CD4-positive, alpha-beta T cell treated with Interleukin-10 for 1 hour (primary cell): ENCODE measurements around the gene NACC2.
"Not testable (repeated sequence)": the region's sequence is repeated elsewhere in the genome, so short reads cannot be mapped to it uniquely, and the experiment has no call there.

Experiments
- DNase-seq: peaks from one replicate; pipeline ENCODE4 v3.0.0-alpha.2; 2020

Gene NACC2

DNA sequence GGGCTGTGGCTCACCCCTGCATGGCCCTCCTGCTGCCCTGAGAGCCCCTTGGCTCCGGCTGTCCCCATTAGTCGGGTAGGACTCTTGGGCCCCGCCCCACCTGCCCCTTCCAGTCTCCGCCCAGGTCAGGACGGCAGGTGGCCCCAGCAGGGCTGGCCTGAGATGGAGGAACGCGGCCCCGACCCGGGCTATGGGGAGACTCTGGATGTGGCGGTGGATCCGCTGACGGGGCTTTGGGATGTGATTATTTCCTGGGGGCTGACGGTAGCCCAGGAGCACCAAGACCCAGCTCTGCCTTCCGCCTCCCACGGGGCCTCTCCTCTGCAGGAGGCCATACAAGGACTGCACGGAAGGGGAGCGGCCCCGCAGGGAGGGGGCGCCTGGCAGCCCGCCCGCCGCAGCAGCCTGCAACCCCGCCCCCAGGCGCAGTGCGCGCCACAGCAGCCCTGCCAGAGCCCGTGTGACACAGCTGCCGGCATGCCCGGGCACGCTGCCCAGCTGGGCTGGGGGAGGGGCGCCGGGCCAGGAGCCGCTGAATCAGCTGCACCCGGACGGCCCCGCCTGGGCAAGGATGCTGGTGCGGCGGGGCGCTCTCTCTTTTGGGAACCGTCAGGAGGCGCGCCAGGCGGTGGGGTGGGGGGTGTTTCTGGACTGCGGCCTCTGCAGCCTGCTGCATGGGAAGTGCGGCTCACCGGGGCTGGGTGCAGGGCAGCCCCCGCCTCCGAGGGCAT is 14.4 kb upstream of the NACC2 start:
- DNase-seq: peak; percentile 93

DNA sequence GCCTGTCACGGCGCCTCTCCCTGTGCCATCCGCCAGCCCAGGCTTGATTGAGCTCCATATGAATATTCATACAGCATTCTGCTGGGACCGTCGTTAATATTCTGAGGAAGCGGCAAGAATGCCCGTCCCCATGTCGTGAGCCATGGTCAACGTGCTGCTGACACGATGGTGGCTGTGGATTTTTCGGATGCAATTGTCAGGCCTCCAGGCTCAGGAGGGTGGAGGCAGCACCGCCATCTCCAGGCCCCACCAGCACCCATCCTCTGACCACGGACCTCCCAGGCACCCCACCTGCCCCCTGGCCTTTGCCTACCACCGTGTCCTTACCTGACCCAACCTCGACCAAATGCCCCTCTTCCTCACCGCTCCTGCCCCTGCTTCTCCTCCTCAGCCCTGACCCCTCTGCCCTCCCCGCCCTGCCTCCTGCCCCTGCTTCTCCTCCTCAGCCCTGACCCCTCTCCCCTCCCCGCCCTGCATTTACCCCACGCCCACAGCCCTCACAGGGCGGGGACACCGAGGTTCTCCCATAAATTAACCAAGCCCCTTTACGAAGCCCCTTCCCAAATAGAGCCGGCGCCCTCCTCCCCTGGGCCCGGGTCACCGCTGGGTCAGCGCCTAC is 13.7 kb upstream of the NACC2 start:
- no peak for DNase-seq

- no peak for DNase-seq
Measured at GRCh38 chr9:136107953-136108647, 13.0 kb upstream of the NACC2 start.

DNA sequence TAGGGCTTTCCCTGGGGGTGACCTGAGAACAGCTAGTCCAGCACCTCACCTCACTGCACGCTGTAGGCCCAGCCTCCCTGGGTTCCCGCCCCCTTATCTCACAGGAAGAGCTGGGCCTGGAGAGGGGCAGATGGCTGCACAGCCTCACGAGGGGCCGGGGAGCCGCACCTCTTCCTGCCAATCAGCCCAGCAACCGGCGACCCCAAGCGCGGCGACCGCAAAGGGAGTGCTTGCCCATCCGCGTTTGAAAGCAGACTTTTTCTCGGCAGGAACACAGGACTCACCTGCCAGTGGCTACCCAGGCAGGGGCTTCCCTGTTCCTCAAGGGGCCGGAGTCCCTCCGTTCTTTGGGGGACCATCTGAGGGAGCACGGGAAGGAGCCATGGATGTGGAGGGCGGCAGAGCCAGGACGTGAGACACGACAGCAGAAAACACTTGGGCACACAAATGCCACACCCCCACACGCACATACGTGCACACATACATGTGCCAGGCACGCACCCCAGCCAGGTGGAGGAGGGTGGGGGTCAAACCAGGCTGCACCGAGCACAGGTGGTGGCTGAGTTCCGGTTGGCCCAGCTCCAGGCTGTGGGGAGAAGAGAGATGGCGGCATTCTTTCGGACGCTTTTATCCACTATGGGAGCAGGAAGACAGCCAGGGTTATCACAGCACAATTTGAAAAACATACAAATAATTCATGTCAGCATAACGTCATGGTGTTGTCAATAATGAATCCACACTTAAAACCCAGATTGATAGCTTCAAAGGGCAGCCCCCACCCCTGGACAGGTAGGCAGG is 12.3 kb upstream of the NACC2 start:
- peak; percentile 69 for DNase-seq

DNA sequence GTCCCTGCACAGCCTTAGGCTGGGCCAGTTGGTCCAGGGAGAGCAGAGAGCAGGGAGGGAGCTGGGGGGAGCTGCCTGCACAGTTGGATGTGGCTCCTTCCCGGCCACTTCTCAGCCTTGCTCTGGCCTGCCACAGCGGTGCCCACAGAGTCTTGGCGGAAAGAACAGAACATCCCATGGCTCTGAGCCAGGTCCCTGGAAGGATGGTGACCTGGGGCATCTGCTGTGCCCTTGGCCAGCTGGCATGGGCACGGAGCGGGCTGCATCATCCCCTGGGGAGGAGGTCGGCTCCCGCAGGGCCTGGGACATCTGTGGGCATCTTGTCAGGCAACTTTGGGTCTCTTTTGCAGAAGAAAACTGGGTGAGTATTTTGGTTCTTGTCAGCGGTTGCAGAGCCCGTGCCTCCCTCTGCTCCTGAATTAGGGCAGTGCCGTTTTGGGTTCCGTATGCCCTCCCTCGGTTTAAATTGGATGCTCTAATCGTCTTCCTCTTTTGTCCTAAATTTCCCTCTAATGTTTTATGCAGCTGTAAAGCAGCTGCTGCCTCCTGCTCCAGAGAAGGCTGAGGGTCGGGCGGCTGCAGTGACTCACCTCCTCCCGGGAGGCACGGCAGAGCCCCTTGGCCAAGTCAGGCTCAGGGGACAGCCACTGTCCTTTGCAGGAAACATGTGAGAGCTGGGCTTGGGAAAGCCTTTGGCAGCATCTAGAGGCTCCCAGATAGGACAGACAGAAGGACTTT is 10.5 kb upstream of the NACC2 start:
- DNase-seq: no peak

- no peak for DNase-seq
Measured at GRCh38 chr9:136104916-136105315, 9.8 kb upstream of the NACC2 start.

GRCh38 chr9:136104488-136104800 is 9.4 kb upstream of the NACC2 start:
- no peak for DNase-seq

DNA sequence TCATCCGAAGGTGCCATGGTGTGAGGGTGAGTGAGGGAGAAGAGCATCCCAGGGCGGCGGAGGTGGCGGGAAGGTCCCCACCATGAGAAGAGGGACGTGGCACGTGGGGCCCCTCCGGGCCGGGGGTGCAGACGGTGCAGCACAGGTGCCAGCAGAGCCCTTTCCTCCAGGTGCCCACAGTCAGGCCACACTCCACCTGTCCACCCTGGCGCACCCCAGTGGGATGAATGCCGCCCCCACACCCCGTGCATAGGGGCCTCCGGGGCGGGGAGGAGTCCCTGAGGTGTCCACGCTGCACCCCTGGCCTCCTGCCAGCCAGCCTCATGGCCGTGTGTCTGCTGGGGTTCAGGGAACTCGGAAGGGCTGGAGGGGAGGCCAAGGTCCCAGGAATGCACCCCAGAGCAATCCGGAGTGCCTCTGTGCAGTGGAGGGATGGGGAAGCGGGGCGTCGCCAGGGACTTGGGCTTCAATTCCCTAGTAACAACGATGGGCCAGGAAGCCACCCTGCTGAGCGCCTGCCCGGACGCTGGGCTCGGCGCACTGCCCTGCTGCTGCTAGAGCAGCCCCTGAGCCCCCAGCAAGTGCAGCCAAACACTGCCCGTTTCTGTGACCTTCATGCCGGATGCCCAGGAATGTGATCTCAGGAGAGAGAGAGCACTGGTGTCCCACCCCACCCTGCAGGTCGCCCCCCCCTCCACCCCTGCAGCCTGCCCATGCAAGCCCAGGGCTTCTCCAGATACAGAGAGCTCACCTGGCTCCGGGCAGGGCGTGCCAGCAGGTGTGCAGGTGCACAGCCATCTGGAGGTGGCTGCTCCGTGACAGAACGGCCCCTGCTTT is 8.8 kb upstream of the NACC2 start:
- no peak for DNase-seq

DNA sequence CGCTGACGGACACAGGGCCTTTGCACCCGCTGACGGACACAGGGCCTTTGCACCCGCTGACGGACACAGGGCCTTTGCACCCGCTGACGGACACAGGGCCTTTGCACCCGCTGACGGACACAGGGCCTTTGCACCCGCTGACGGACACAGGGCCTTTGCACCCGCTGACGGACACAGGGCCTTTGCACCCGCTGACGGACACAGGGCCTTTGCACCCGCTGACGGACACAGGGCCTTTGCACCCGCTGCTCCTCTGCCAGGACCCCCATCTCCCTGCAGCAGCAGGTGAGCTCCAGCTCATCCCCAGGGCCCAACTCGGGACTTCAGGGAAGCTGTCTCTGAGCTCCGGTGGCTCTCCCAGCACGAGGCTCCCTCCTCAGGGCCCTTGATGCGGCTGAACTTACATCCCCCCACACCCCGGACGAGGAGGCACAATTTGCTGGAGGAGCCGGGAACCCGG is 6.6 kb upstream of the NACC2 start:
- DNase-seq: not testable (repeated sequence)

- no peak for DNase-seq
Measured at GRCh38 chr9:136100700-136101614, 5.9 kb upstream of the NACC2 start.

DNA sequence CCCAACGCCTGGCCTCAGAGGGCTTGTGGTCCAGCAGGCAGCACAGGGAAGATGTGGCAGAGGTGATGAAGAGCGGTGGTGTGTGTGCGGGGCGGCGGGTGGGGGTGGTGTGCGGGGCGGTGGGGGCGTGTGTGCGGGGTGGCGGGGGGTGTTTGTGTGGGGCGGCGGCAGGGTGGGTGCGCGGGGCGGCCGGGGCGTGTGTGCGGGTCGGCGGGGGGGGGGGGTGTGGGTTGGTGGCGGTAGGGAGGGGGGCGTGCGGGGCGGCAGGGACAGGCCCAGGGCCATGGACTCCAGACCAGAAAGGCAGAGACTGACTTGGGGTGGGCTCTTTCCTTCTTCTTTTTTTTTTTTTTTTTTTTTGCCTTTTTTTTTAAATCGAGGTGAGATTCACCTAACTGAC is 4.5 kb upstream of the NACC2 start:
- DNase-seq: no peak

GRCh38 chr9:136098844-136099243 is 3.8 kb upstream of the NACC2 start:
- no peak for DNase-seq

- DNase-seq: no peak
Measured at GRCh38 chr9:136098210-136098609, 3.1 kb upstream of the NACC2 start.

DNA sequence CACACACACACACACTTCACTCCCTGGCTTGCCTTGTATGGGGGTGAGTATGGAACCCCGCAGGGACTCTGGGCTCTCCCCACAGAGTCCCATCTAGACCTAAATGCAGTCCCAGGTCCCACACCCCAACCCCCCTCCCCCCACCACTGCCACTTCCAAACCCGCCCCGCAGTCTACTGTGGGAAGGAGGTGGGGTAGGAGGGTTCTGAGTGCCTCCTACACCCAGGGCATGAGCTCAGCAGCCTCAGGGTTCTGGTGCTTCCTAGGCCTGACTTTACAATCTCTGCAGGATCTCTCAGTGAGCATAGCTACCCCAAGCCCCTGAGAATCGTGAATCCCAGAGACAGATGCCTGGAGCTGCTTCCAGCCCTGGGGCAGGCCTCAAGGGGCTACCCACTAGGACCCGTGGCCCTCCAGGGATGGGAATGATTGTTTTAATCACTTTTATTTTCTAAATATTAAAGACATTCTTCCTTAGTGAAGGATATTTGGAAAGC is 1.5 kb upstream of the NACC2 start:
- DNase-seq: no peak

DNA sequence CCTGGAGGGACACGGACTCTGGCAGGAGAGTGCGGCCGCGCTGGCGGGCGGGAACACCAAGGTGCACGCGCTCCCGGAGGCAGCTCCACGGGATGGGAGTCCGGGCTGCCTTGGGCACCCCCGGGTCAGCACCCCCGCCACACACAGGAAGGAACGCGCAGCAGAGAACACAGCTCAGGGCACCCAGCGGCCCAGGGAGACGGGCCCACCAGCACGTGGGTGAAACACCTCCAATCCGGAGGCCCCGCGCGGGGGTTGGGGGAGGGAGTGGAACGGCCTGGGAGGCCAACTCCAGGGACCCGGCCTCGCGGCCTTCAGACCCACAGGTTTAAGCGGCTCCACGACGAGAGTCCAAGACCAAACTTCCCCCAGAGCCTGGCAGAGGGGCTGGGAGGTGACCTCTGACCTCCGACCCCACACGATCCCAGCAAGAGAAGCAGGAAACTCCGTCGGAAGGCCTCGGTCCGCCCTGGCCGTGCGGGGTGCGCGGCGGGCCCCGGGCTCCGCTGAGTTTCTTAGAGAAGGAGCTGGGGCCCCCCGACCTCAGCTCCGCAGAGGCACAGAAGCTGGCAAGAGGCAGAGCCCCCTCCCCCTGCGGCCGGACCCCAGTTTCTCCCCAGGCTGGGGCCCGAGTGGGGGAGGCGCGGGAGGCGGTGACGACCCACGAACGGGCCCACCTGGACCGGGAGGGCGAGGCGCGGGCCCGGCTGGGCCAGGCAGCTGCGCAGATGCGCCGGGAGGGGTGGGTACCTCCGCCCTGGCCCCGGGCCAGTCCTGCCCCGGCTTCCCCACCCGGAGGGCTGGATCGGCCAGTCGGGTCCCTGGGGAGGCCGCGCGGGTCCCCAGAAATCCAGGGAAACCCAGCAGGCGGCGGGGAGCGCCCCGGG is 851 bp downstream of the NACC2 start:
- peak; percentile 53 for DNase-seq

DNA sequence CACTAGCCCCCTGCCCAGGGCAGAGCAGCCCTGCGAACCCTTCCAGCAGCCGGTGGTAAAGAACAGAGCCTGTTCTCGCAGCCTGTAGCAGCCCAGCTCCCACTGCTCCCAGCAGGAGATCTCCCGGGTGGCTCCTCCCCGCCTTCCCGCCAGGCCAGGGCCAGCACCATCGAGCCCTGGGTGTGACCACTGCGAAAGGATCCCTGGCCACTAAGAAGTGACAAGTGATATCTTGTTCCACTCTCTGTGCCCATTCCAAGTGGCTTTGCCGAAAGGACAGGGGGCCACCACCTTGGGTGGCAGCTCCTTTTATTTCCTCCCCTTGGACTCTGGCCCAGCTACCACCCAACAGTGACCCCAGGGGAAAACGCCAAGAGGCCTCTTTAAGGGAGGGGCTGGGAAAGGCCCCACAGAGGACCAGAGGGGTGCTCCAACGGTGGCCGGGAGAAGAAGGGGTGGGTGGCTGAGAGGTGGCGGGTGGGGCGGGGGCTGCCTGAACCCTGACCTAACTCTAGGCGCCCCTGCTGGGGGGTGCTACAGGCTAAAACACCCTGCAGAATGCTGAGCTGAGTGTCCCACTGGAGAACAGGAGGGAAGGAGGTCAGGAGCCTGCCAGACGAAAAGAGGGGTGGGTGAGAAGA is 1.6 kb downstream of the NACC2 start:
- DNase-seq: no peak

DNA sequence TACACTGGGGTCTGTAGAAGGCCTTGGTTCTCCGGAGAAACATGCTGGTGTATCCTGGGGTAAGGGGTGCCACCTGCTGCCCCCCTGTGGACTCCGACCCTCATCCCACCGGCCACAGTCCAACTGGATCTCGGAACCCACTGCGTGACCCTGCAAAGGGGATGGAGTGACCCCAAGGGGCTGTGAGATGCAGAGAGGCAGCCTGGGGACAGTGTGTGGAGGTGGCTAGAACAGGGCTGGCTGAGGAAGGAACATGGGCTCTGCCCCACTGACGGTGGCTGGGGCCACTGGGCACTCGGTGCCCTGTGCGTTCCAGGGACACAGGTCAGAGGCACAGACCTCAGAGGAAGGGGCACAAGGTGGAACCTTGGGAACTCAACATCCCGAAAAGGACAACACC is 2.3 kb downstream of the NACC2 start:
- no peak for DNase-seq

GRCh38 chr9:136092353-136092650 is 2.8 kb downstream of the NACC2 start:
- DNase-seq: no peak
